GM12878 (cell line): ENCODE measurements around the gene SLAMF1. TPM values are rescaled to one million over a fixed set of nuclear protein-coding genes. Genes with fewer than 3 reads are reported as not detected.

ENCODE experiments used
- ATAC-seq: fragments of 200-7000 bp; cut with Tn5 transposase; 3 replicates; pipeline ENCODE4 v1.9.1; 2020; ENCODE audit warnings: mild to moderate bottlenecking, moderate library complexity
- BruUV-seq: library from RNA; stranded (reverse); fragments of 400-500 nt; replicated peaks from 2 replicates; lab custom pipeline; 2021; lab: Mats Ljungman, UMichigan
- CTCF ChIA-PET: fragments of 300-600 bp; sonication (Branson Sonifier 250); formaldehyde crosslinking; extraction: SDS; loops from one replicate; lab custom pipeline; 2021; ENCODE audit warnings: inconsistent platforms; lab: Yijun Ruan, JAX
- POLR2A ChIA-PET: fragments of 350-600 bp; formaldehyde crosslinking; extraction: SDS; loops from one replicate; lab custom pipeline; 2021; ENCODE audit warnings: inconsistent platforms; lab: Charles Lee
- RAD21 ChIA-PET: fragments of 300-600 bp; sonication (Branson Sonifier 250); formaldehyde crosslinking; loops from one replicate; lab custom pipeline; 2023; ENCODE audit warnings: antibody characterized with exemption; ENCODE audit not compliant: unreplicated experiment; lab: Charles Lee
- SMC1A ChIA-PET: fragments of 300-600 bp; sonication (Branson Sonifier 250); formaldehyde crosslinking; loops from one replicate; lab custom pipeline; 2023; ENCODE audit not compliant: unreplicated experiment, uncharacterized antibody; lab: Charles Lee
- DNase-seq: peaks from one replicate; pipeline ENCODE4 v3.0.0-alpha.2; 2011; ENCODE audit warnings: low read depth, low spot score
- FAIRE-seq: peaks from 3 replicates; lab custom pipeline; 2011; peaks lifted over from hg19 to GRCh38; lab: Jason Lieb, UNC
- H2AFZ ChIP-seq: 2 replicates; pipeline ENCODE4 v1.6.0; 2011; ENCODE audit warnings: low read depth, low read length, control low read depth; ENCODE audit not compliant: control insufficient read depth
- H3K27ac ChIP-seq: 2 replicates; pipeline ENCODE4 v1.5.1; 2011; ENCODE audit warnings: control low read depth; ENCODE audit not compliant: control insufficient read depth, insufficient read depth
- H3K27me3 ChIP-seq, 2 experiments: replicated peaks in 1 of 2; 2 replicates each; pipeline versions ENCODE4 v1.6.0 to v1.6.1; 2011; ENCODE audit warnings: low read length in 1 of 2; ENCODE audit not compliant: control insufficient read depth in 2 of 2, insufficient read depth in 2 of 2
- H3K36me3 ChIP-seq, 2 experiments: 2 replicates each; pipeline ENCODE4 v1.5.1; 2011; ENCODE audit warnings: low read length in 1 of 2; ENCODE audit not compliant: control insufficient read depth in 2 of 2, insufficient read depth in 2 of 2
- H3K4me1 ChIP-seq: 2 replicates; pipeline ENCODE4 v1.6.1; 2011; ENCODE audit warnings: mild to moderate bottlenecking, low read length, moderate library complexity, mixed read lengths; ENCODE audit not compliant: control insufficient read depth, insufficient read depth
- H3K4me2 ChIP-seq: 2 replicates; pipeline ENCODE4 v1.6.0; 2011; ENCODE audit warnings: control low read depth; ENCODE audit not compliant: control insufficient read depth, insufficient read depth
- H3K4me3 ChIP-seq: fragments of 200-600 bp; sonication (generic); 2 replicates; pipeline ENCODE4 v1.5.1; 2016
- H3K79me2 ChIP-seq: 2 replicates; pipeline ENCODE4 v1.6.0; 2011; ENCODE audit warnings: low read length; ENCODE audit not compliant: control insufficient read depth, insufficient read depth
- H3K9ac ChIP-seq: 2 replicates; pipeline ENCODE4 v1.8.0; 2011; ENCODE audit warnings: low read length, control low read depth, mixed read lengths; ENCODE audit not compliant: control insufficient read depth, insufficient read depth
- H3K9me3 ChIP-seq: replicated peaks from 3 replicates; pipeline ENCODE4 v1.5.1; 2011; ENCODE audit warnings: mild to moderate bottlenecking, low read length; ENCODE audit not compliant: control insufficient read depth, insufficient read depth
- H4K20me1 ChIP-seq: 2 replicates; pipeline ENCODE4 v1.6.0; 2011; ENCODE audit not compliant: control insufficient read depth, insufficient read depth
- BHLHE40 ChIP-seq, 2 experiments: fragments of 450-650 bp in 1 of 2; IDR thresholded peaks; 2 replicates each; pipeline ENCODE4 v1.6.1; 2011 to 2017; ENCODE audit warnings: low read depth in 2 of 2, borderline replicate concordance in 1 of 2, improper control_type of control experiment in 1 of 2, low read length in 1 of 2, mild to moderate bottlenecking in 1 of 2
- EED ChIP-seq: sonication (generic); IDR thresholded peaks from 2 replicates; pipeline ENCODE4 v1.6.1; 2016; ENCODE audit warnings: antibody characterized with exemption, low read depth
- MYC ChIP-seq: IDR thresholded peaks from 2 replicates; pipeline ENCODE4 v1.6.1; 2011; ENCODE audit warnings: mild to moderate bottlenecking, low read length, moderate library complexity, inconsistent platforms; ENCODE audit not compliant: insufficient read depth, insufficient replicate concordance, insufficient read length, severe bottlenecking
- RAD21 ChIP-seq: IDR thresholded peaks from 2 replicates; pipeline ENCODE4 v1.6.1; 2011; ENCODE audit warnings: mild to moderate bottlenecking, low read depth, low read length, moderate library complexity; ENCODE audit not compliant: insufficient read depth
- RB1 ChIP-seq: fragments of 450-650 bp; formaldehyde crosslinking; IDR thresholded peaks from 2 replicates; pipeline ENCODE4 v1.6.1; 2017; ENCODE audit warnings: mild to moderate bottlenecking, borderline replicate concordance
- ZNF384 ChIP-seq: IDR thresholded peaks from 2 replicates; pipeline ENCODE4 v1.6.1; 2012; ENCODE audit warnings: low read depth, mild to moderate bottlenecking, low read length, improper control_type of control experiment, borderline replicate concordance
- WGBS: methylation state at CpG from one replicate; pipeline ENCODE4 v1.1.6; 2016; ENCODE audit warnings: low lambda C conversion rate; ENCODE audit not compliant: insufficient replicate concordance, insufficient coverage; ENCODE audit errors: missing lambda C conversion rate; 5-methylcytosine and 5-hydroxymethylcytosine counted together
- in situ Hi-C: fragments of 300-500 bp; cut with MboI; formaldehyde crosslinking; loops from 9 replicates; pipeline ENCODE4 v1.14.3; 2018; ENCODE audit warnings: mixed read lengths
- intact Hi-C: fragments of 100-400 bp; cut with micrococcal nuclease; formaldehyde crosslinking; loops from one replicate; pipeline ENCODE4 v1.14.2; 2022; ENCODE audit not compliant: unreplicated experiment
- polyA plus RNA-seq, 11 experiments: library from polyadenylated mRNA; depleted of rRNA in 4 of 11; unstranded in 6 of 11; stranded (reverse) in 5 of 11; fragments of >200 nt; fragmentation: Nextera tagmentation in 4 of 11; fragmentation: Illumina TruSeq in 1 of 11; extraction: Ambion mirVana in 4 of 11; extraction: Trizol in 1 of 11; gene quantifications; 1 replicate in 1 of 11; 2 replicates in 10 of 11; pipeline versions ENCODE4 v1.2.1 to v1.2.3, GENCODE V29; 2011 to 2016; ENCODE audit warnings: inconsistent platforms in 2 of 11, missing spikeins in 2 of 11, low read depth in 1 of 11
- total RNA-seq, 4 experiments: library from RNA; depleted of rRNA in 3 of 4; stranded (reverse); fragments of >200 nt in 3 of 4; fragmentation: Illumina TruSeq in 1 of 4; extraction: Trizol in 1 of 4; gene quantifications; 2 replicates each; pipeline versions ENCODE4 v1.2.1 to v1.2.3, GENCODE V29; 2013 to 2021
- TF ChIP-seq, protein P1 (sequence below): IDR thresholded peaks from 2 replicates; pipeline ENCODE4 v1.6.1; 2012; ENCODE audit warnings: low read depth, low read length, improper control_type of control experiment
- TF ChIP-seq, protein P2 (sequence below): IDR thresholded peaks from 2 replicates; pipeline ENCODE4 v1.6.1; 2011; ENCODE audit warnings: low read depth, mild to moderate bottlenecking, low read length, moderate library complexity, borderline replicate concordance; ENCODE audit errors: extremely low read depth
- TF ChIP-seq, protein P3 (sequence below): IDR thresholded peaks from 2 replicates; pipeline ENCODE4 v1.6.1; 2011; ENCODE audit warnings: mild to moderate bottlenecking, low read depth, low read length, moderate library complexity; ENCODE audit not compliant: insufficient replicate concordance
- TF ChIP-seq, protein P4 (sequence below): fragments of 450-650 bp; IDR thresholded peaks from 2 replicates; pipeline ENCODE4 v1.6.1; 2018; ENCODE audit warnings: mild to moderate bottlenecking, low read depth, moderate library complexity; ENCODE audit not compliant: partially characterized antibody

Gene SLAMF1
- total and polyA plus RNA-seq, 10 of the 15 experiments (the other 5 are each of a cell fraction or from before 2014, with no cell fraction given): 87.3 to 260 (median 131) TPM

DNA sequence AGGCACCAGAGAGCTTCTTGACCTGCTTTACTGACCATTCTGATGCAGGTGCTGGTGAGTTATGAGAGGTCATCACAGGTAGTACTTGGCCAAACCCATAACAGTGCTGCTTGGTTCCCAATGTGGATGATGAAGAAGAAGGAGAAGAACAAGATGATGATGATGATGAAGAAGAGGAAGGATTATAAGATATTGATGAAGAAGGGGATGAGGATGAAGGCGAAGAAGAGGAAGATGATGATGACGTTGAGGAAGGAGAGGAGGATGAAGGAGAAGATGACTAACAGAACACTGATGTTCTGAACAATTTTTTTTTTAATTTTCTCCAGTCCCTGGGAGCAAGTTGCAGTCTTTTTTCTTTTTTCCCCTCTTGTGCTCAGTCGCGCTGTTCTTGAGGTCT is 23.9 kb upstream of the SLAMF1 start:
- POLR2A ChIA-PET: interaction anchor here (2.9 to 6.5 kb wide), 3 partner anchors 18 to 43 kb away, joined by 10 to 61 read pairs (median 59); partner anchors contain the start of gene SLAMF1
- Histone ChIP-seq H3K9ac (no peak overlapping the region), H4K20me1 (no peaks in the 10 kb centered on the region), H2AFZ (no peak overlapping the region), H3K36me3 (no peaks in the 10 kb centered on the region; a peak in 1 of 4 replicates), H3K79me2 (peaks cover 21% of the 10 kb centered on the region), H3K4me2 (no peak overlapping the region), H3K4me3 (no peak overlapping the region), H3K27me3 (no peaks in the 10 kb centered on the region), H3K4me1 (peaks cover 42% of the 10 kb centered on the region), H3K27ac (no peak overlapping the region), H3K9me3 (no peaks in the 10 kb centered on the region; the same call in none of the 3 replicates)
- no peak for DNase-seq
- BruUV-seq: no TSS peak
- intact Hi-C loops (no loop called here), in situ Hi-C loops (no loop called here)
- CTCF ChIA-PET: interaction anchor here (0.7 to 6.5 kb wide), 5 partner anchors 8 to 319 kb away, joined by 3 to 92 read pairs (median 4); no protein-coding TSS in a partner anchor
- FAIRE-seq: no peak
- RAD21 ChIA-PET: interaction anchor here (6.0 to 6.8 kb wide), 2 partner anchors 22 to 47 kb away, joined by 117 to 132 read pairs; partner anchors contain the start of gene SLAMF1
- no peak for ATAC-seq
- SMC1A ChIA-PET: interaction anchor here (0.9 to 6.7 kb wide), 3 partner anchors 10 to 20 kb away, joined by 3 to 187 read pairs (median 4); partner anchors contain the start of gene SLAMF1
- TF ChIP-seq MYC: no peak
- TF ChIP-seq EED: no peak
- TF ChIP-seq, protein P1, sequence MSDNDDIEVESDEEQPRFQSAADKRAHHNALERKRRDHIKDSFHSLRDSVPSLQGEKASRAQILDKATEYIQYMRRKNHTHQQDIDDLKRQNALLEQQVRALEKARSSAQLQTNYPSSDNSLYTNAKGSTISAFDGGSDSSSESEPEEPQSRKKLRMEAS: no peak
- no peak for TF ChIP-seq RAD21
- TF ChIP-seq, all 136 proteins: peak for 0
- 100% methylated on average over 2 of the region's 4 CpGs for WGBS

DNA sequence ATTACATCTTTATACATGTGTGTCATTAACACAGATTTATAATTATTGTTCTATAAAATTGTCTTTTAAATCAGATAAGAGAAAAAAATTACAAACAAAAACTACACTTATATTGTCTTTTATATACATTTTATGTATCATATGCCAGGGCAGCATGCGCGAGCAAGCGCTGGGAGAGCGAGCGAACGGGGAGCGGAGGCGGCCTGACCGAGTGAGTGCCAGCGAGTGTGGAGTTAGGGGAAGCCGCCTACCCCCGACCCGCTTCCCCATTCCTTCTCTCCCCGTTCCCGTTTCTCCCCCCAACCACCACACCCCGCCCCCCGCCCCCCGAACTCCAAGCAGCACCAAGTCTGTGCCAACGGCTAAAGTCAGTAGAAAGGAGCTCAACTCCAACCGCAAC is 23.0 kb upstream of the SLAMF1 start:
- Histone ChIP-seq H3K27ac (no peak overlapping the region), H3K27me3 (no peaks in the 10 kb centered on the region), H3K4me2 (no peak overlapping the region), H3K4me1 (peaks cover 43% of the 10 kb centered on the region), H4K20me1 (no peaks in the 10 kb centered on the region), H3K4me3 (no peak overlapping the region), H2AFZ (no peak overlapping the region), H3K9ac (no peak overlapping the region), H3K79me2 (peaks cover 21% of the 10 kb centered on the region), H3K9me3 (no peaks in the 10 kb centered on the region; the same call in none of the 3 replicates), H3K36me3 (no peaks in the 10 kb centered on the region)
- in situ Hi-C loops (no loop called here), intact Hi-C loops (no loop called here)
- RAD21 ChIA-PET: interaction anchor here (6.8 kb wide), 1 partner anchor 21 kb away, joined by 117 read pairs; the partner anchor contains the start of gene SLAMF1
- SMC1A ChIA-PET: interaction anchor here (1.3 to 6.7 kb wide), 3 partner anchors 9 to 24 kb away, joined by 4 to 187 read pairs (median 7); partner anchors contain the start of gene SLAMF1
- CTCF ChIA-PET: no interaction called here
- TF ChIP-seq RB1 (no peak), ZNF384 (no peak), BHLHE40 (IDR thresholded peaks at IDR 0.05; ENCODE audit: borderline replicate concordance in 1 of 2, low read depth in 2 of 2, low read length in 1 of 2) (no peak)
- TF ChIP-seq, protein P2, sequence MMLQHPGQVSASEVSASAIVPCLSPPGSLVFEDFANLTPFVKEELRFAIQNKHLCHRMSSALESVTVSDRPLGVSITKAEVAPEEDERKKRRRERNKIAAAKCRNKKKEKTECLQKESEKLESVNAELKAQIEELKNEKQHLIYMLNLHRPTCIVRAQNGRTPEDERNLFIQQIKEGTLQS: no peak
- TF ChIP-seq, protein P3, sequence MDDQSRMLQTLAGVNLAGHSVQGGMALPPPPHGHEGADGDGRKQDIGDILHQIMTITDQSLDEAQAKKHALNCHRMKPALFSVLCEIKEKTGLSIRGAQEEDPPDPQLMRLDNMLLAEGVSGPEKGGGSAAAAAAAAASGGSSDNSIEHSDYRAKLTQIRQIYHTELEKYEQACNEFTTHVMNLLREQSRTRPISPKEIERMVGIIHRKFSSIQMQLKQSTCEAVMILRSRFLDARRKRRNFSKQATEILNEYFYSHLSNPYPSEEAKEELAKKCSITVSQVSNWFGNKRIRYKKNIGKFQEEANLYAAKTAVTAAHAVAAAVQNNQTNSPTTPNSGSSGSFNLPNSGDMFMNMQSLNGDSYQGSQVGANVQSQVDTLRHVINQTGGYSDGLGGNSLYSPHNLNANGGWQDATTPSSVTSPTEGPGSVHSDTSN: no peak
- TF ChIP-seq, protein P4, sequence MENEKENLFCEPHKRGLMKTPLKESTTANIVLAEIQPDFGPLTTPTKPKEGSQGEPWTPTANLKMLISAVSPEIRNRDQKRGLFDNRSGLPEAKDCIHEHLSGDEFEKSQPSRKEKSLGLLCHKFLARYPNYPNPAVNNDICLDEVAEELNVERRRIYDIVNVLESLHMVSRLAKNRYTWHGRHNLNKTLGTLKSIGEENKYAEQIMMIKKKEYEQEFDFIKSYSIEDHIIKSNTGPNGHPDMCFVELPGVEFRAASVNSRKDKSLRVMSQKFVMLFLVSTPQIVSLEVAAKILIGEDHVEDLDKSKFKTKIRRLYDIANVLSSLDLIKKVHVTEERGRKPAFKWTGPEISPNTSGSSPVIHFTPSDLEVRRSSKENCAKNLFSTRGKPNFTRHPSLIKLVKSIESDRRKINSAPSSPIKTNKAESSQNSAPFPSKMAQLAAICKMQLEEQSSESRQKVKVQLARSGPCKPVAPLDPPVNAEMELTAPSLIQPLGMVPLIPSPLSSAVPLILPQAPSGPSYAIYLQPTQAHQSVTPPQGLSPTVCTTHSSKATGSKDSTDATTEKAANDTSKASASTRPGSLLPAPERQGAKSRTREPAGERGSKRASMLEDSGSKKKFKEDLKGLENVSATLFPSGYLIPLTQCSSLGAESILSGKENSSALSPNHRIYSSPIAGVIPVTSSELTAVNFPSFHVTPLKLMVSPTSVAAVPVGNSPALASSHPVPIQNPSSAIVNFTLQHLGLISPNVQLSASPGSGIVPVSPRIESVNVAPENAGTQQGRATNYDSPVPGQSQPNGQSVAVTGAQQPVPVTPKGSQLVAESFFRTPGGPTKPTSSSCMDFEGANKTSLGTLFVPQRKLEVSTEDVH: no peak
- BruUV-seq: no TSS peak
- FAIRE-seq (no peak), ATAC-seq (no peak), DNase-seq (no peak)
- WGBS: 93% methylated on average over 20 of the region's 20 CpGs
- POLR2A ChIA-PET: no interaction called here
